ENCODE results near the gene MIF4GD.

The MIF4GD gene

DNA sequence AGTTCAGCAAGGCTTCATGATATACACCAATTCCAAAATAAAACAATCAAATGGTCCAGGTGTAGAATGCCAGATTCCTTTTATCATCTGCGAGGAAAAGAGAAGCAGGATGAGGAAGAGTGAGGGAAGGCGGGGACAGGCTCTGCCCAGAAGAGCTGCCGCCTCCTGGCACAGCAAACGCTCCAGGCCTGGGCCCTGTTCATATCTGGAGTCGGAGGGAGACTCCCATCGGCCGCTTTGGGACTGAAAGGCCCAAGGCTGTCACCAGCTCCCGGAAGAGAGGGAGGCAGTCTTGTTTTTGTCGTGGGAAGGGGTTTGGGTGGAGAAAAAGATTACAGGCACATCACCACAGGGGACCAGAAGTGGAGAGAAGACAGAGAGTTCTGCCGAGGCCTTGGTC, 47.2 kb upstream of the MIF4GD start:
- Histone ChIP-seq H3K27ac (ENCODE audit: low read depth, low read length) (no peak overlapping the region), H3K4me2 (ENCODE audit: low read length) (no peak overlapping the region), H3K4me1 (ENCODE audit: control insufficient read depth, low read length) (peaks cover 48% of the 10 kb centered on the region), H3K27me3 (ENCODE audit: control insufficient read depth, low read length) (no peaks in the 10 kb centered on the region), H3F3A (ENCODE audit: control insufficient read depth, insufficient read depth) (peaks cover 8% of the 10 kb centered on the region), H3K4me3 (ENCODE audit: low read length) (no peak overlapping the region), H3K9me3 (ENCODE audit: control insufficient read depth, insufficient read depth, low read length) (no peaks in the 10 kb centered on the region), H3K79me2 (ENCODE audit: control insufficient read depth, low read length) (peaks cover 24% of the 10 kb centered on the region), H3K36me3 (ENCODE audit: control insufficient read depth, low read length) (peaks cover 57% of the 10 kb centered on the region), H4K20me1 (ENCODE audit: control insufficient read depth, insufficient read depth, low read depth, low read length) (no peaks in the 10 kb centered on the region), H3K9me2 (replicated peaks; ENCODE audit: control insufficient read depth, low read length) (no peaks in the 10 kb centered on the region)
- TF ChIP-seq EZH2phosphoT487 (IDR thresholded peaks at IDR 0.05; ENCODE audit: borderline replicate concordance, low read length), result no peak
- TF ChIP-seq, protein P1, sequence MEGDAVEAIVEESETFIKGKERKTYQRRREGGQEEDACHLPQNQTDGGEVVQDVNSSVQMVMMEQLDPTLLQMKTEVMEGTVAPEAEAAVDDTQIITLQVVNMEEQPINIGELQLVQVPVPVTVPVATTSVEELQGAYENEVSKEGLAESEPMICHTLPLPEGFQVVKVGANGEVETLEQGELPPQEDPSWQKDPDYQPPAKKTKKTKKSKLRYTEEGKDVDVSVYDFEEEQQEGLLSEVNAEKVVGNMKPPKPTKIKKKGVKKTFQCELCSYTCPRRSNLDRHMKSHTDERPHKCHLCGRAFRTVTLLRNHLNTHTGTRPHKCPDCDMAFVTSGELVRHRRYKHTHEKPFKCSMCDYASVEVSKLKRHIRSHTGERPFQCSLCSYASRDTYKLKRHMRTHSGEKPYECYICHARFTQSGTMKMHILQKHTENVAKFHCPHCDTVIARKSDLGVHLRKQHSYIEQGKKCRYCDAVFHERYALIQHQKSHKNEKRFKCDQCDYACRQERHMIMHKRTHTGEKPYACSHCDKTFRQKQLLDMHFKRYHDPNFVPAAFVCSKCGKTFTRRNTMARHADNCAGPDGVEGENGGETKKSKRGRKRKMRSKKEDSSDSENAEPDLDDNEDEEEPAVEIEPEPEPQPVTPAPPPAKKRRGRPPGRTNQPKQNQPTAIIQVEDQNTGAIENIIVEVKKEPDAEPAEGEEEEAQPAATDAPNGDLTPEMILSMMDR (IDR thresholded peaks at IDR 0.05; ENCODE audit: low read depth, low read length, poor library complexity, severe bottlenecking), result no peak

DNA sequence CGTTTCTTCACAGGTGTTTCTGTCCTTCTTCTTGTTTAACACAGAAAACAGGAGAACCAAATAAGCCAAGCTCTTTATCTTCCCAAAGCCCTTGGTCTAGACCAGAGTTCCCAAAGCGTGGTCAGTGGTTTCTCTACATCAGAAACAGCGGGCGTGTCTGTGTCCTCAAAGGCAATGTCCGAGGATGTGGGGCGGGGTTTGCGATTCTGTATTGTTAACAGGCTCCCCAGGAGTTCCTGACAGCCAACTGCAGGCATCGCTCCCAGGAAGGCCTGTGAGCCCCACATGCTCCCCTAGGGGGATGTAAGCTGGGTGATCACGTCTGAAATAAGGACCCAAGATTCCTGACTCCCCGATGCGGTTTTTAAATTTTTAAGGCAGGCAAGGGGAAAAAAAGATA, 46.6 kb upstream of the MIF4GD start:
- H3K9me2 ChIP-seq (replicated peaks; ENCODE audit: control insufficient read depth, low read length), result no peaks in the 10 kb centered on the region
- H3K27me3 ChIP-seq (ENCODE audit: control insufficient read depth, low read length), result no peaks in the 10 kb centered on the region
- no peak overlapping the region for H3K4me2 ChIP-seq (ENCODE audit: low read length)
- no peak overlapping the region for H3K27ac ChIP-seq (ENCODE audit: low read depth, low read length)
- no peaks in the 10 kb centered on the region for H3K9me3 ChIP-seq (ENCODE audit: control insufficient read depth, insufficient read depth, low read length)
- H4K20me1 ChIP-seq (ENCODE audit: control insufficient read depth, insufficient read depth, low read depth, low read length), result no peaks in the 10 kb centered on the region
- H3K4me1 ChIP-seq (ENCODE audit: control insufficient read depth, low read length), result peaks cover 48% of the 10 kb centered on the region
- peaks cover 19% of the 10 kb centered on the region for H3K79me2 ChIP-seq (ENCODE audit: control insufficient read depth, low read length)
- peaks cover 7% of the 10 kb centered on the region for H3F3A ChIP-seq (ENCODE audit: control insufficient read depth, insufficient read depth)
- H3K4me3 ChIP-seq (ENCODE audit: low read length), result no peak overlapping the region
- no peak for TF ChIP-seq EZH2phosphoT487 (IDR thresholded peaks at IDR 0.05; ENCODE audit: borderline replicate concordance, low read length)
- TF ChIP-seq, protein P1 (IDR thresholded peaks at IDR 0.05; ENCODE audit: low read depth, low read length, poor library complexity, severe bottlenecking), result no peak
- peaks cover 54% of the 10 kb centered on the region for H3K36me3 ChIP-seq (ENCODE audit: control insufficient read depth, low read length)

DNA sequence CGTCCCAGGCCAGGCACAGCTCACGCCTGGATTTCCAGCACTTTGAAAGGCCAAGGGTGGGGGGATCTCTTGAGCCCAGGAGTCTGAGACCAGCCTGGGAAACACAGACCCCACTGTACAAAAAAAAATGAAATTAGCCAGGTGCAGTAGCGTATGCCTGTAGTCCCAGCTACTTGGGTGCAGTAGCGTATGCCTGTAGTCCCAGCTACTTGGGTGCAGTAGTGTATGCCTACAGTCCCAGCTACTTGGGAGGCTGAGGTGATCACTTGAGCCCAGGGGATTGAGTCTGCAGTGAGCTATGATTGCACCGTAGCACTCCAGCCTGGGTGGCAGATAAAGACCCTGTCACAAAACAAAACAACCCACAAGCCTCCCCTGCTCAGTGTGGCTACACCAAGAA, 45.2 kb upstream of the MIF4GD start:
- Histone ChIP-seq H3K27me3 (ENCODE audit: control insufficient read depth, low read length) (no peaks in the 10 kb centered on the region), H3K9me2 (replicated peaks; ENCODE audit: control insufficient read depth, low read length) (no peaks in the 10 kb centered on the region), H3K79me2 (ENCODE audit: control insufficient read depth, low read length) (peaks cover 5% of the 10 kb centered on the region), H3K4me2 (ENCODE audit: low read length) (no peak overlapping the region), H4K20me1 (ENCODE audit: control insufficient read depth, insufficient read depth, low read depth, low read length) (no peaks in the 10 kb centered on the region), H3K36me3 (ENCODE audit: control insufficient read depth, low read length) (peaks cover 39% of the 10 kb centered on the region), H3K9me3 (ENCODE audit: control insufficient read depth, insufficient read depth, low read length) (no peaks in the 10 kb centered on the region), H3F3A (ENCODE audit: control insufficient read depth, insufficient read depth) (peaks cover 7% of the 10 kb centered on the region), H3K27ac (ENCODE audit: low read depth, low read length) (no peak overlapping the region), H3K4me1 (ENCODE audit: control insufficient read depth, low read length) (peaks cover 46% of the 10 kb centered on the region), H3K4me3 (ENCODE audit: low read length) (no peak overlapping the region)
- TF ChIP-seq, protein P1 (IDR thresholded peaks at IDR 0.05; ENCODE audit: low read depth, low read length, poor library complexity, severe bottlenecking), result no peak
- no peak for TF ChIP-seq EZH2phosphoT487 (IDR thresholded peaks at IDR 0.05; ENCODE audit: borderline replicate concordance, low read length)

Measured in DOHH2 (cell line).